Esophagus (tissue), 2 donors: Measurements from ENCODE around the gene TM6SF1. TPM values are rescaled to one million over a fixed set of nuclear protein-coding genes. Genes with fewer than 3 reads are reported as not detected.

Experiments
- H3K27ac ChIP-seq, 2 donors: one replicate each; pipeline ENCODE4 v1.5.1; 2013; ENCODE audit warnings: low read depth in 2 of 2, mild to moderate bottlenecking in 2 of 2, inconsistent platforms in 1 of 2, low read length in 1 of 2, moderate library complexity in 1 of 2
- H3K27me3 ChIP-seq, 2 donors: one replicate each; pipeline ENCODE4 v1.6.1; 2013; ENCODE audit warnings: low read length in 2 of 2, control low read depth in 1 of 2, mild to moderate bottlenecking in 1 of 2; ENCODE audit not compliant: insufficient read depth in 2 of 2, control insufficient read depth in 1 of 2
- H3K36me3 ChIP-seq, 2 donors: one replicate each; pipeline ENCODE4 v1.6.1; 2013; ENCODE audit warnings: low read length in 1 of 2; ENCODE audit not compliant: control insufficient read depth in 2 of 2, insufficient read depth in 2 of 2
- H3K4me1 ChIP-seq, 2 donors: one replicate each; pipeline ENCODE4 v1.6.1; 2013; ENCODE audit warnings: low read length in 1 of 2; ENCODE audit not compliant: control insufficient read depth in 2 of 2, insufficient read depth in 2 of 2
- H3K4me3 ChIP-seq, 2 donors: one replicate each; pipeline ENCODE4 v1.5.1; 2013; ENCODE audit warnings: low read length in 2 of 2, mild to moderate bottlenecking in 2 of 2, low read depth in 1 of 2, moderate library complexity in 1 of 2
- H3K9me3 ChIP-seq, 2 donors: one replicate each; pipeline ENCODE4 v1.6.1; 2013; ENCODE audit warnings: mild to moderate bottlenecking in 2 of 2, low read depth in 1 of 2, low read length in 1 of 2, moderate library complexity in 1 of 2; ENCODE audit not compliant: control insufficient read depth in 2 of 2, insufficient read depth in 1 of 2
- WGBS, 2 donors: extraction: QIAGEN DNeasy Blood & Tissue Kit; methylation state at CpG; one replicate each; pipeline ENCODE4 v1.1.7; 2013; 5-methylcytosine and 5-hydroxymethylcytosine counted together
- polyA plus RNA-seq, 2 donors: library from polyadenylated mRNA; stranded (reverse); fragments of 200-250 nt; gene quantifications; one replicate each; pipeline ENCODE4 v1.2.3, GENCODE V29; 2013
- donor health status: healthy with polysubstance abuse.
- donor health status: Bipolar disorder and iron deficiency.

Gene TM6SF1
- polyA plus RNA-seq, 2 donors: 0.75 to 1.1 TPM

DNA sequence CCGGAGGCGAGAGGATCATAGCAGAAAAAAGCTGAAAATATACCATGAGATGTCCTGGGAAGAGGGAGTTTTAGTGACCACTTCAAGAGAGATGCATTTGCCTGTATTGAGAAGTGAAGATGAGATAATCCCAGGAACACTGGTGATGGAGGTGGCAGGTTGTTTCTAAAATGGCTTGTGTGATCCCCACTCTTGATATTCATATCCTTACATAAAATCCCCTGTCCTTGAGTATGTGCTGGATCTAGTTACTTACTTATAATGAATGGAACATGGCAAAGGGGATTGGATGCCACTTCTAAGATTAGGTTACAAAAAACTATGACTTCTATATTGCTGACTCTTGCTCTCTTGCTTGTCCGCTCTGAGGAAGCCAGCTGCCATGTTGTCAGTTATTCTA, 78.1 kb downstream of the TM6SF1 start:
- Histone ChIP-seq H3K4me1 (no peaks in the 10 kb centered on the region), H3K27me3 (no peaks in the 10 kb centered on the region), H3K4me3 (no peak overlapping the region), H3K9me3 (no peaks in the 10 kb centered on the region), H3K27ac (no peak overlapping the region), H3K36me3 (no peaks in the 10 kb centered on the region)
- WGBS, 2 donors: 92 to 97% methylated on average over 3 of the region's 3 CpGs

Other genes with a start within 250 kb of the TM6SF1 start
- gene HOMER2, start 154.9 kb upstream of the TM6SF1 start, polyA plus RNA-seq: 10 to 100 TPM; 13.8 to 23.0 TPM
- 10 to 100 TPM; 26.3 to 28.2 TPM for gene RAMAC, start 121.4 kb upstream of the TM6SF1 start, polyA plus RNA-seq
- 10 to 100 TPM; 17.0 to 19.5 TPM for gene C15orf40, start 96.0 kb upstream of the TM6SF1 start, polyA plus RNA-seq
- gene BTBD1, start 40.4 kb upstream of the TM6SF1 start, polyA plus RNA-seq: 10 to 100 TPM in 1 of 2 donors, 1 to 10 TPM in 1; 6.8 to 18.1 TPM
- gene HDGFL3, start 100.2 kb downstream of the TM6SF1 start, polyA plus RNA-seq: 1 to 10 TPM; 3.4 to 6.3 TPM
- 1 to 10 TPM; 7.1 to 7.6 TPM for gene BNC1, start 177.0 kb downstream of the TM6SF1 start, polyA plus RNA-seq